ENCODE measurements around the gene GPR17. TPM values are rescaled to one million over a fixed set of nuclear protein-coding genes. Genes with fewer than 3 reads are reported as not detected.

GPR17 gene
- total RNA-seq, 4 donors from 2014 or later: not detected

- TF ChIP-seq POLR2A (IDR thresholded peaks at IDR 0.05): no peak
- no peak for TF ChIP-seq CTCF (IDR thresholded peaks at IDR 0.05)
- intact Hi-C loops (cut with DNase I): no loop called here
- WGBS, 2 donors: 49 to 59% methylated on average over 17 of the region's 17 CpGs
- Histone ChIP-seq H3K4me1 (peaks cover 27 to 34% of the 10 kb centered on the region in 2 donors), H3K4me3 (replicated peaks in 1 of 3) (peak overlapping the region; percentile 37 to 59 (median 39)), H3K27ac (peak overlapping the region; percentile 90 to 91 (median 91)), H3K27me3 (no peaks in the 10 kb centered on the region), H3K36me3 (no peaks in the 10 kb centered on the region), H3K9me3 (no peaks in the 10 kb centered on the region)
- peak; percentile 20 to 27 for DNase-seq
Observed at GRCh38 chr2:127700527-127701192, 54.7 kb downstream of the GPR17 start.

GRCh38 chr2:127701193-127701650 is 55.3 kb downstream of the GPR17 start, which contains the start of gene SFT2D3:
Gene SFT2D3, plus strand, starts transcription at chr2:127701497. Its CDS starts 32 bp downstream, at chr2:127701529.
- Histone ChIP-seq H3K27ac (peak within 1 kb of the TSS; percentile 90 to 91 (median 91)), H3K9me3 (no peaks in the 10 kb centered on the region), H3K4me3 (replicated peaks in 1 of 3) (peak within 1 kb of the TSS; percentile 37 to 59 (median 39)), H3K27me3 (no peaks in the 10 kb centered on the region), H3K36me3 (peaks cover 0 to 2% of the 10 kb centered on the region in 2 donors), H3K4me1 (peaks cover 27 to 34% of the 10 kb centered on the region in 2 donors)
- WGBS, 2 donors: 0% methylated on average over 15 to 20 of the region's 44 CpGs
- intact Hi-C loops (cut with DNase I): no loop called here
- DNase-seq: peak; percentile 91 to 93
- TF ChIP-seq POLR2A (IDR thresholded peaks at IDR 0.05) (peak; percentile 78 to 94), CTCF (IDR thresholded peaks at IDR 0.05) (peak in 1 of 6 experiments; percentile 9)

GRCh38 chr2:127701651-127702394 is 55.9 kb downstream of the GPR17 start:
- Histone ChIP-seq H3K4me3 (replicated peaks in 1 of 3) (peak overlapping the region; percentile 37 to 59 (median 39)), H3K36me3 (peaks cover 0 to 7% of the 10 kb centered on the region in 2 donors), H3K9me3 (no peaks in the 10 kb centered on the region), H3K27ac (peak overlapping the region; percentile 90 to 91 (median 91)), H3K27me3 (no peaks in the 10 kb centered on the region), H3K4me1 (peaks cover 27 to 34% of the 10 kb centered on the region in 2 donors)
- TF ChIP-seq CTCF (IDR thresholded peaks at IDR 0.05) (peak in 4 of 6 experiments; percentile 11 to 40 (median 36)), POLR2A (IDR thresholded peaks at IDR 0.05) (peak in 1 of 2 donors; percentile 25)
- intact Hi-C loops (cut with DNase I): no loop called here
- peak; percentile 76 to 79 for DNase-seq
- 2 to 8% methylated on average over 18 to 19 of the region's 108 CpGs for WGBS, 2 donors

Other genes starting within 250 kb of the GPR17 start
- gene PROC, start 227.7 kb upstream of the GPR17 start, total RNA-seq: not detected
- gene IWS1, start 119.7 kb upstream of the GPR17 start, total RNA-seq: 10 to 100 TPM; 33.8 to 70.4 (median 42.1) TPM
- gene MYO7B, start 110.5 kb upstream of the GPR17 start, total RNA-seq: under 1 TPM in 1 of 4 donors, not detected in 3; 0.56 TPM
- 10 to 100 TPM in 3 of 4 donors, 1 to 10 TPM in 1; 9.1 to 27.8 (median 14.2) TPM for gene LIMS2, start 29.4 kb downstream of the GPR17 start, total RNA-seq
- 10 to 100 TPM; 14.0 to 17.9 (median 16.1) TPM for gene SFT2D3, start 55.3 kb downstream of the GPR17 start, total RNA-seq
- 10 to 100 TPM; 54.4 to 95.8 (median 67.5) TPM for gene WDR33, start 165.0 kb downstream of the GPR17 start, total RNA-seq
- 10 to 100 TPM in 3 of 4 donors, 1 to 10 TPM in 1; 8.6 to 11.4 (median 10.7) TPM for gene POLR2D, start 212.0 kb downstream of the GPR17 start, total RNA-seq
- 10 to 100 TPM; 10.3 to 13.4 (median 11.5) TPM for gene AMMECR1L, start 239.8 kb downstream of the GPR17 start, total RNA-seq

Data from thyroid gland (tissue), 4 donors.